ENCODE results near the gene NELL2.
"Not testable (repeated sequence)": the region's sequence is repeated elsewhere in the genome, so short reads cannot be mapped to it uniquely, and the experiment has no call there.

GRCh38 chr12:44686821-44687432 lies 189.2 kb downstream of the NELL2 start:
- TF ChIP-seq CTCF (IDR thresholded peaks at IDR 0.05); POLR2AphosphoS5 (IDR thresholded peaks at IDR 0.05; ENCODE audit: insufficient read depth in 1 of 2, low read depth in 1 of 2); POLR2A (IDR thresholded peaks at IDR 0.05): not testable (repeated sequence)

All from vagina (tissue), 2 donors.